ENCODE measurements around the gene CELSR1.

DNA sequence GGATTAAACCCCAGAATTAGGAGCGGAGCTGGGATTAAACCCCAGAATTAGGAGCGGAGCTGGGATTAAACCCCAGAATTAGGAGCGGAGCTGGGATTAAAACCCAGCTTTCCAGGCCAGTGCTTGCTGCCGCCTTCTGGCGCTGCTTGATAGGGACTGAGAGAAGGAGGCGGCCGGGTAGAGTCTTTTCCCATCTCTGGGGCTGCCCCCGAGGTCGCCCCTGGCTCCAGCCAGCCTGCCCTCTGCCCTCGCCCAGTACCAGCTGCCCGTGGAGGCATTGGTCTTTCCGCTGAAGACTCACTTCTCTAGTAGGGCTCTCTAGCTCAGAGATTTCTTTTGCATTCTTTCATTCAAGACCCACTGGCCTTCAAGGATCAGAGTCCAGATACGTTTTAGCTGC is 196.7 kb downstream of the CELSR1 start:
- no peak for TF ChIP-seq CTCF (IDR thresholded peaks at IDR 0.05)
- TF ChIP-seq POLR2A (IDR thresholded peaks at IDR 0.05) = no peak

All from lower leg skin (tissue), 3 donors.